AG10803 (cell line): ENCODE measurements around the gene CX3CR1.
A peak's percentile ranks its signal among the peaks of the same experiment; 100 is the strongest.

Experiments used
- DNase-seq: peaks from one replicate; pipeline ENCODE4 v3.0.0; 2010; ENCODE audit warnings: low read depth
- H3K4me3 ChIP-seq: 2 replicates; pipeline ENCODE4 v1.5.1; 2011; ENCODE audit warnings: mild to moderate bottlenecking, low read length, control low read depth
- TF ChIP-seq, protein P1 (sequence below): conservative IDR thresholded peaks from 2 replicates; pipeline ENCODE4 v1.5.1; 2011; ENCODE audit warnings: mild to moderate bottlenecking, low read length, control low read depth, inconsistent platforms

CX3CR1 gene

GRCh38 chr3:39255503-39256325 is 24.1 kb downstream of the CX3CR1 start:
- H3K4me3 ChIP-seq: no peak overlapping the region
- no peak for DNase-seq
- TF ChIP-seq, protein P1, sequence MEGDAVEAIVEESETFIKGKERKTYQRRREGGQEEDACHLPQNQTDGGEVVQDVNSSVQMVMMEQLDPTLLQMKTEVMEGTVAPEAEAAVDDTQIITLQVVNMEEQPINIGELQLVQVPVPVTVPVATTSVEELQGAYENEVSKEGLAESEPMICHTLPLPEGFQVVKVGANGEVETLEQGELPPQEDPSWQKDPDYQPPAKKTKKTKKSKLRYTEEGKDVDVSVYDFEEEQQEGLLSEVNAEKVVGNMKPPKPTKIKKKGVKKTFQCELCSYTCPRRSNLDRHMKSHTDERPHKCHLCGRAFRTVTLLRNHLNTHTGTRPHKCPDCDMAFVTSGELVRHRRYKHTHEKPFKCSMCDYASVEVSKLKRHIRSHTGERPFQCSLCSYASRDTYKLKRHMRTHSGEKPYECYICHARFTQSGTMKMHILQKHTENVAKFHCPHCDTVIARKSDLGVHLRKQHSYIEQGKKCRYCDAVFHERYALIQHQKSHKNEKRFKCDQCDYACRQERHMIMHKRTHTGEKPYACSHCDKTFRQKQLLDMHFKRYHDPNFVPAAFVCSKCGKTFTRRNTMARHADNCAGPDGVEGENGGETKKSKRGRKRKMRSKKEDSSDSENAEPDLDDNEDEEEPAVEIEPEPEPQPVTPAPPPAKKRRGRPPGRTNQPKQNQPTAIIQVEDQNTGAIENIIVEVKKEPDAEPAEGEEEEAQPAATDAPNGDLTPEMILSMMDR: no peak

DNA sequence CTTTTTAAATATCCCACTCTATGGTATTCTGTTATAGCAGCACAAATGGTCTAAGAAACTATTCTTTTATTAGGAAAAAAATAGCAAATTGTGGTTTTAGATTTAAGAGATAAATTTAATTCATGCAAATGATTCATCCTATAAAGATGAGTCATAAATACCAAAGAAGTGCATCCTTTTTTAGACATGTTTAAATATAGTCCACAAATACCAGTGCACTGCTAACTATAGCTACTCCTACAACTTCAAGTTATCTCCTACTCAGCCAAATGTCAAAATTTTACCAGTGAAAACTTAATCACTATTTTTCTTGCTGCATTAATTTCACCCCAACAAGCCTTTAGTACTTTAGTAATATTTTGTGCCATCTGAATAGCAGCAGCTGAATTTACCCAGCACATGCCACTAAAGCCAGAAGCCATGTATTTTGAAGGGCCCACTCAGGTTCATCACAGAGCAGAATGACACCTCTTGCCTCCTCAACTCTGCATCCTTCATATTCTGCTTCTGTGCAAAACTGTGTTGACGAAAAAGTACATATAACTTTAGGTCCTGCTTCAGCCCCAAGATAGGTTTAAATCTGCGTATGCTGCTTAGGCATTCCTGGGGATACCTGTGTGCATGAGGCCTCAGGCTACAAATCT is 24.9 kb downstream of the CX3CR1 start:
- no peak overlapping the region for H3K4me3 ChIP-seq
- TF ChIP-seq, protein P1: no peak
- DNase-seq: peak; percentile 50

DNA sequence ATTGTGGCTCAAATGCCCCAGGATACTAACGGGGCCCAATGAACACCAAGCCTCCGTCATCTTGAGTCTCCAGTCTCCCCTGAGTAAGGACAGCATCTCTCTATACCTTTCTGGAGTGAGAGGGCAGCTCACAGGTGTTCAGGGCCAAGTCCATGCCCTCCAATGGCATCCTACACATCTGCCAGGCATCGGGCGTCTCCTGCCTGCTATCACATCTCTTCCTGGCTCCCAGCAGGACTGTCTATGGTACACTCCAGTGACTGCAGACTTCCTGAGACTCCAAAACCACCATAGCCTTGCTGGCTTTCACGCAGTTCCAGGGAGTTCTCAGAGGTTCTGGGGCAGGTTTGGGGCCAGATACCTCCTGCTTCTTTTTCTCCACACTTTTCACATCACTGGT is 28.3 kb downstream of the CX3CR1 start:
- no peak for DNase-seq
- TF ChIP-seq, protein P1: no peak
- no peak overlapping the region for H3K4me3 ChIP-seq

DNA sequence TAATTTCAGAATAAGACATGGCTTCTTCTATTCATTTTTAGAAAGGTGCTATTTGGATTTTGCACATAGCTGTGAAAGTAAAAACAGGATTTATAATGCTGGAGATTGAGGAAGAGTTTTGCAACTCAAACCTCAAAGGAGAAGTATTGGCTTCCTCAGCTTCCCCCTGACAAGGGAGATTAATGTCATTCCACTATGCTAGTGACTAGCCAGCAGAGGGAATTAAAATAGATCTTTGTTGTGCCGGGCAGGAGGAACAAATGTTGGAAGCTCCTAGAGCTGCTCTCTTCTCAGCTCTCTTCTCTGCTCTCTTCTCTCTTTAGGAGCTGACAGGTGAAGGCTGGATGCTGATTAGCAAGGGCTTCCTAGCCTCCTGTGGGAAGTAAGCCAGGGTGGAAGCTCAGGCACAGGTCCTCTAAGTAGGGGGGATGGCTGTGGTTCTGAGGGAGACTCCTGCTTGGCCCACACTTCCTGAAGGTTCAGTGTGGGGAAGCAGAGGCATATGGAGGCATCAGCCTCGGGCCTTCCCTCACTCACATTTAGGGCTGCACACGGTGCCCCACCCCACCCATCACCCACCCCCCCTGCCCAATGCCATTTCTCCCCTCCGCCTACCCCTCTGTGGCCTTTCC is 29.6 kb downstream of the CX3CR1 start:
- peak; percentile 51 for DNase-seq
- TF ChIP-seq, protein P1: no peak
- H3K4me3 ChIP-seq: no peak overlapping the region

GRCh38 chr3:39249453-39250115 is 30.3 kb downstream of the CX3CR1 start:
- TF ChIP-seq, protein P1: no peak
- peak; percentile 20 for DNase-seq
- no peak overlapping the region for H3K4me3 ChIP-seq

DNA sequence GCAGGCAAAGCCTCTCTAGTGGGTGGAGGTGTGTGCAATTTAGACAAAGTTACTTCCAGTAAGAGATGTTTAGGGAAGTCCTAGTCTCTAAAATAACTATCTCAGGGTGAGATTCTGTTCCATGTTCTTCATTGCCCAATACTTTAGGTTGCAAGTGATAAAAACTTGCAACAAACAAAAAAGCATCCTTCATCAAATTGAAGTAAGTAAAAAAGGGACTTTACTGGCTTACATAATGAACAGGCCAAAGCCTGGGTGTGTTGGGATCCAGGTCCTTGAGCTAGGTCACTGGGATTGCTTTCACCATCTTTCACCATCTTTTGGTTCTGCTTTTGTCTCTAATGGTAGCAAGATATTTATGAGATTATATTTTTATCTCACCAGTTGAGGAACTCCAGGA is 38.3 kb downstream of the CX3CR1 start:
- no peak overlapping the region for H3K4me3 ChIP-seq
- no peak for DNase-seq
- TF ChIP-seq, protein P1: no peak
